ENCODE data around the gene SNED1.

The SNED1 gene

GRCh38 chr2:240991378-240992263 is 6.8 kb upstream of the SNED1 start:
- peak overlapping the region; percentile 17 for H3K9ac ChIP-seq (ENCODE audit: low read depth, low read length, poor library complexity)
- no peak overlapping the region for H2BK12ac ChIP-seq (ENCODE audit: low read length)
- H3K79me1 ChIP-seq (ENCODE audit: low read depth, low read length), result peaks cover 1% of the 10 kb centered on the region
- H3K9me3 ChIP-seq (replicated peaks in 1 of 2; ENCODE audit: control insufficient read depth in 2 of 2, insufficient read depth in 1 of 2, low read depth in 1 of 2, low read length in 2 of 2), result peaks cover 0 to 10% of the 10 kb centered on the region in 2 donors
- no peak overlapping the region for H4K91ac ChIP-seq (ENCODE audit: low read depth, low read length, poor library complexity)
- no peak overlapping the region for H2BK120ac ChIP-seq (ENCODE audit: low read depth, low read length)
- no peaks in the 10 kb centered on the region for H3K4me1 ChIP-seq (ENCODE audit: control insufficient read depth in 2 of 2, insufficient read depth in 1 of 2, low read depth in 1 of 2, low read length in 2 of 2)
- H4K8ac ChIP-seq (ENCODE audit: low read depth, low read length), result peak overlapping the region; percentile 89
- peak overlapping the region; percentile 35 for H3K18ac ChIP-seq (ENCODE audit: low read length)
- DNase-seq (ENCODE audit: low spot score), result no peak
- peak overlapping the region; percentile 84 for H2AK5ac ChIP-seq (ENCODE audit: low read depth, low read length)
- peak overlapping the region; percentile 82 for H2AFZ ChIP-seq (ENCODE audit: low read length)
- H2BK5ac ChIP-seq (ENCODE audit: low read length), result no peak overlapping the region
- H3K23ac ChIP-seq (ENCODE audit: low read depth, low read length, poor library complexity), result no peak overlapping the region
- no peak overlapping the region for H3K4me2 ChIP-seq (ENCODE audit: insufficient read depth, low read length, poor library complexity, severe bottlenecking)
- H3K27me3 ChIP-seq (ENCODE audit: control insufficient read depth in 3 of 3, insufficient read depth in 3 of 3, low read depth in 1 of 3, low read length in 3 of 3), result peaks cover 0 to 90% (median 0%) of the 10 kb centered on the region in 3 experiments
- H3K36me3 ChIP-seq (replicated peaks in 1 of 2; ENCODE audit: control insufficient read depth in 2 of 2, insufficient read depth in 2 of 2, low read length in 2 of 2), result no peaks in the 10 kb centered on the region
- peak overlapping the region; percentile 53 for H3K4ac ChIP-seq (ENCODE audit: low read length)
- WGBS, 2 donors (ENCODE audit: extremely low coverage in 2 of 2, insufficient read length in 2 of 2, insufficient replicate concordance in 1 of 2), result no CpG with 5 or more reads among the region's 33 CpGs
- no peak overlapping the region for H3K27ac ChIP-seq (replicated peaks; ENCODE audit: low read length)
- H3K14ac ChIP-seq (ENCODE audit: low read length), result no peak overlapping the region
- H3K4me3 ChIP-seq (ENCODE audit: low read length in 2 of 2), result no peak overlapping the region
- peak overlapping the region; percentile 5 for H2BK15ac ChIP-seq (ENCODE audit: low read length)

- Histone ChIP-seq H2AFZ (ENCODE audit: low read length) (no peak overlapping the region), H3K36me3 (replicated peaks in 1 of 2; ENCODE audit: control insufficient read depth in 2 of 2, insufficient read depth in 2 of 2, low read length in 2 of 2) (no peaks in the 10 kb centered on the region), H3K4ac (ENCODE audit: low read length) (no peak overlapping the region), H3K4me1 (ENCODE audit: control insufficient read depth in 2 of 2, insufficient read depth in 1 of 2, low read depth in 1 of 2, low read length in 2 of 2) (peaks cover 0 to 7% of the 10 kb centered on the region in 2 donors), H3K79me1 (ENCODE audit: low read depth, low read length) (no peaks in the 10 kb centered on the region), H2AK5ac (ENCODE audit: low read depth, low read length) (peak overlapping the region; percentile 71), H4K91ac (ENCODE audit: low read depth, low read length, poor library complexity) (no peak overlapping the region), H3K4me3 (ENCODE audit: low read length in 2 of 2) (peak overlapping the region in 1 of 2 donors; percentile 34), H4K8ac (ENCODE audit: low read depth, low read length) (no peak overlapping the region), H2BK15ac (ENCODE audit: low read length) (peak overlapping the region; percentile 82), H3K9me3 (replicated peaks in 1 of 2; ENCODE audit: control insufficient read depth in 2 of 2, insufficient read depth in 1 of 2, low read depth in 1 of 2, low read length in 2 of 2) (peaks cover 0 to 7% of the 10 kb centered on the region in 2 donors), H2BK5ac (ENCODE audit: low read length) (no peak overlapping the region), H3K9ac (ENCODE audit: low read depth, low read length, poor library complexity) (no peak overlapping the region), H2BK120ac (ENCODE audit: low read depth, low read length) (no peak overlapping the region), H3K27me3 (ENCODE audit: control insufficient read depth in 3 of 3, insufficient read depth in 3 of 3, low read depth in 1 of 3, low read length in 3 of 3) (peaks cover 0 to 92% (median 2%) of the 10 kb centered on the region in 3 experiments), H2BK12ac (ENCODE audit: low read length) (peak overlapping the region; percentile 4), H3K18ac (ENCODE audit: low read length) (peak overlapping the region; percentile 65), H3K27ac (replicated peaks; ENCODE audit: low read length) (no peak overlapping the region), H3K23ac (ENCODE audit: low read depth, low read length, poor library complexity) (peak overlapping the region; percentile 8), H3K14ac (ENCODE audit: low read length) (peak overlapping the region; percentile 50), H3K4me2 (ENCODE audit: insufficient read depth, low read length, poor library complexity, severe bottlenecking) (no peak overlapping the region)
- WGBS, 2 donors (ENCODE audit: extremely low coverage in 2 of 2, insufficient read length in 2 of 2, insufficient replicate concordance in 1 of 2), result no CpG with 5 or more reads among the region's 20 CpGs
- no peak for DNase-seq (ENCODE audit: low spot score)
These were observed 5.7 kb upstream of the SNED1 start for GRCh38 chr2:240992572-240993291.

GRCh38 chr2:240993446-240994170 is 4.8 kb upstream of the SNED1 start:
- H3K9ac ChIP-seq (ENCODE audit: low read depth, low read length, poor library complexity), result no peak overlapping the region
- H2BK5ac ChIP-seq (ENCODE audit: low read length), result peak overlapping the region; percentile 59
- H3K79me1 ChIP-seq (ENCODE audit: low read depth, low read length), result no peaks in the 10 kb centered on the region
- H3K23ac ChIP-seq (ENCODE audit: low read depth, low read length, poor library complexity), result peak overlapping the region; percentile 3
- peaks cover 0 to 7% of the 10 kb centered on the region in 2 donors for H3K4me1 ChIP-seq (ENCODE audit: control insufficient read depth in 2 of 2, insufficient read depth in 1 of 2, low read depth in 1 of 2, low read length in 2 of 2)
- no peak overlapping the region for H2BK120ac ChIP-seq (ENCODE audit: low read depth, low read length)
- H2BK12ac ChIP-seq (ENCODE audit: low read length), result no peak overlapping the region
- H3K36me3 ChIP-seq (replicated peaks in 1 of 2; ENCODE audit: control insufficient read depth in 2 of 2, insufficient read depth in 2 of 2, low read length in 2 of 2), result no peaks in the 10 kb centered on the region
- no peak overlapping the region for H3K27ac ChIP-seq (replicated peaks; ENCODE audit: low read length)
- H3K4me2 ChIP-seq (ENCODE audit: insufficient read depth, low read length, poor library complexity, severe bottlenecking), result no peak overlapping the region
- H2AK5ac ChIP-seq (ENCODE audit: low read depth, low read length), result peak overlapping the region; percentile 22
- WGBS, 2 donors (ENCODE audit: extremely low coverage in 2 of 2, insufficient read length in 2 of 2, insufficient replicate concordance in 1 of 2), result no CpG with 5 or more reads among the region's 19 CpGs
- peak overlapping the region; percentile 38 for H2BK15ac ChIP-seq (ENCODE audit: low read length)
- no peak overlapping the region for H3K14ac ChIP-seq (ENCODE audit: low read length)
- no peak overlapping the region for H3K4ac ChIP-seq (ENCODE audit: low read length)
- no peak overlapping the region for H4K91ac ChIP-seq (ENCODE audit: low read depth, low read length, poor library complexity)
- no peak overlapping the region for H3K4me3 ChIP-seq (ENCODE audit: low read length in 2 of 2)
- H4K8ac ChIP-seq (ENCODE audit: low read depth, low read length), result no peak overlapping the region
- peaks cover 0 to 90% (median 3%) of the 10 kb centered on the region in 3 experiments for H3K27me3 ChIP-seq (ENCODE audit: control insufficient read depth in 3 of 3, insufficient read depth in 3 of 3, low read depth in 1 of 3, low read length in 3 of 3)
- no peaks in the 10 kb centered on the region for H3K9me3 ChIP-seq (replicated peaks in 1 of 2; ENCODE audit: control insufficient read depth in 2 of 2, insufficient read depth in 1 of 2, low read depth in 1 of 2, low read length in 2 of 2)
- H2AFZ ChIP-seq (ENCODE audit: low read length), result no peak overlapping the region
- DNase-seq (ENCODE audit: low spot score), result no peak
- H3K18ac ChIP-seq (ENCODE audit: low read length), result peak overlapping the region; percentile 18
